ENCODE measurements around the gene GYS1.
"Not testable (repeated sequence)": the region's sequence is repeated elsewhere in the genome, so short reads cannot be mapped to it uniquely, and the experiment has no call there.

GYS1 gene

DNA sequence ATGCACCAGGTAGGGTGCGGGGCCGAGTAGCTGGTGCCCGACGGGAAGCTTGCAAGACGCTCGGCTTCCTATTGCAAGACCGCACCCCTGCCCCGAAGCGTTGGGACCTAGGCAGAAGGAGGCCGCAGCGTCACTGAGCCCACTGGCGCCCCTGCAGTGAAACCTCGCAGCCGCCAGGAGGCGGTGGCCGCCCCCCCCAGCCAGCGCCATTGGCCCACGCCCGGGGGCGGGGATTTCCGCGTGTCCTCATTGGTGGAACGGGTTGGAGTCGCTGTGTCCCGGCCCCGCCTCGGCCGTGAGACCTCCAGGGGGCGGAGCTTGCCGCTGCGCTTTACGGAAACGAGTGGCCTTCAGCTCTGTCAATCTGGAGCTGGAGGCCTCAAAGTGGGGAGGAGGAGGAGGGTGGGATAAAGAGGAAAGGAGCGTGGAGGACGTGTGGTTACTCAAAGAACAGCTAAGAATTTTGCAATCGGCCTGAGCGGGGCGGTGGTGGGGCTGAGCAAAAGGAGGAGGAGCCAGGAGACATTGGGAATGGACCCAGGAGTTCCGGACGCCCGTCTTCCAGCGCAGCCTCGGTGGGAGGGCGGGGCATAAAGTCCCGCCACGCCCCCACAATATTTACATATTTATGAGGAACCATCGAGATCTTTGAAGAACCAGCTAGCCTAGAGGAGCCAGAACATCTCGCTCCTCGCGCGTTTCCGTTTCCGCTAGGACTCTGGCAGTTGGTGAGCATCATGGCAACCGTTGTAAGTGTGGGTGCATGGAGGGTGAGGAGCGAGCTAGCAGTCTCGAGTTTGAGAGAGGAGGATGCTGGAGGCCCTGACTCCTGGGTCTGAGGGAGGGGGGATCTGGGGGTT is at the start of gene GYS1, which contains the start of gene RUVBL2:
Gene GYS1 (minus strand): TSS at position 135 of the 860 bp plus-strand sequence. CDS start 197 bp downstream, outside the sequence.
Gene RUVBL2 (plus strand): TSS at position 713 of the 860 bp plus-strand sequence. CDS start 25 bp downstream, at position 738.
- DNase-seq = peak; percentile 100

- DNase-seq = not testable (repeated sequence)
Measured at GRCh38 chr19:49042666-49043065, 49.6 kb upstream of the GYS1 start.

DNA sequence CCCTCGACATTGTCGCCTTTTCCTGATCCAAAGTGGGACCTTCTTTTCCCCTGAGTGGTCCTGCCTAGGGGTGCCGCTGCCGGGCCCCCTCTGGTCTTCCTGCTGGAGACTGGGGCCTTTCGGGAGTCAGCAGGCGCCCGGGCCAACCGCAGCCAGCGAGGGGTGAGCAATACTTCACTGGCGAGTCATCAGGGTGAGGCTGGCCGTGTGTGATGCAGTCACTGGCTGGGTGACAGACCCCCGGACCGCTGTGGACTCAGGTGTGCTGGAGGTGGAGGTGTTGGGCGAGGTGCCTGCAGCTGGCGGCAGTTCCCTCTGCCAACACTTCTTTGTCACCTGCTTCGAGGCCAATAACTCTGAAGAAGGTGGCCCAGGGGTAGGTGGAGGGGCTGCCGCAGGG is 49.1 kb upstream of the GYS1 start:
- DNase-seq = no peak

- not testable (repeated sequence) for DNase-seq
Measured at GRCh38 chr19:49039736-49040135, 46.6 kb upstream of the GYS1 start.

- DNase-seq = not testable (repeated sequence)
Measured at GRCh38 chr19:49038557-49039276, 45.6 kb upstream of the GYS1 start.

- DNase-seq = not testable (repeated sequence)
Measured at GRCh38 chr19:49038111-49038510, 45.0 kb upstream of the GYS1 start.

DNA sequence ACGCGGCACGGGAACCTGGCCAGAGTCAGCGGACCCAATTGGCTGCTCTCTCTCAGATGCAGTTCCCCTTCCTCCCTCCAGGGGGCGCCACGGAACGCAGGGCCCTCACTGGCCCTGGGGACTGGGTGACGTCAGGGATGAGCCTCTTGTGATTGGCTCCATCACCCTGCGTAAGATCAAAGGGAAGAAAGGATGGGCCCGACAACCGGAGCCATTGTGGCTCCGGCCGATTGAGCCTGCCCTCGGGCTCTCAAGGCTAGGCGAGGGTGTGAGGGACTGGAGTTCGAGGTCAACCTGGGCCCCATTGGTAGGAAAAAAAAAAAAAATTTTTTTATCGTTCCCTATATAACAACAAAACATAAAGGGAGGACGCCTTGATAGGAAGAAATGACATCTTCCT is 43.7 kb upstream of the GYS1 start, which contains the start of gene CGB1:
Gene CGB1 (minus strand): TSS at position 81 of the 400 bp plus-strand sequence. CDS start 184 bp downstream, outside the sequence.
- DNase-seq = peak; percentile 46

DNA sequence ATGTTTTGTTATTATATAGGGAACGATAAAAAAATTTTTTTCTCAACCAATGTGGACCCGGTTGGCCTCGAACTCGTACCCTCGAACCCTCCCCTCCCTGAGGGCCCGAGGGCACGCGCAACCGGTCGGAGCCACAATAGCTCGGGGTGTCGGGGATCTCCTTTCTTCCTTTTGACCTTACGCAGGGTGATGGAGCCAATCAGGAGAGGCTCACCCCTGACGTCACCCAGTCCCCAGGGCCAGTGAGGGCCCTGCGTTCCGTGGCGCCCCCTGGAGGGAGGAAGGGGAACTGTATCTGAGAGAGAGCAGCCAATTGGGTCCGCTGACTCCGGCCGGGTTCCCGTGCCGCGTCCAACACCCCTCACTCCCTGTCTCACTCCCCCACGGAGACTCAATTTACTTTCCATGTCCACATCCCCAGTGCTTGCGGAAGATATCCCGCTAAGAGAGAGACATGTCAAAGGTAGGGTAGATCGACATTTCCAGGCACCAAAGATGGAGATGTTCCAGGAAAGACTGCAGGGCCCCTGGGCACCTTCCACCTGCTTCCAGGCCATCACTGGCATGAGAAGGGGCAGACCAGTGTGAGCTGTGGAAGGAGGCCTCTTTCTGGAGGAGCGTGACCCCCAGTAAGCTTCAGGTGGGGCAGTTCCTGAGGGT is 38.7 kb upstream of the GYS1 start, which contains the start of gene CGB2:
Gene CGB2 (plus strand): TSS at position 249 of the 660 bp plus-strand sequence. CDS start 206 bp downstream, at position 455.
- peak; percentile 42 for DNase-seq

DNA sequence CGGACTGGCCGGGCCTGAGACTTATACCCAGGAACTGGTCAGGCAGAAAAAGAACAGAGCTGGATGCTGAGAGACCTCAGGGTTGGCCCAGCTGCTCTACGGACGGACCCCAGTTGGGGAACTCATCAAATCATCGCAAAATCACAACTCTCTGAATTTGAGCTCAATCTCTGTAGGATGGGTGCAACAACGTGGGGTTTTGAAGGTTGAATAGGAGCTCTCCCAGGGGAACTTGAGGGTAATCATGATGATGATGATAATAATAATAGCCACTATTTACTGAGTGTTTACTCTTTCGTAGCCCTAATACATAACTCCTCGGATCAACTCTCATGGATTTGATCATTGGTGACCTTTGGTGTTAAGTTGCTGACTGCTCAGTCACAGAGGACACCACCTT is 37.2 kb upstream of the GYS1 start:
- DNase-seq = not testable (repeated sequence)

DNA sequence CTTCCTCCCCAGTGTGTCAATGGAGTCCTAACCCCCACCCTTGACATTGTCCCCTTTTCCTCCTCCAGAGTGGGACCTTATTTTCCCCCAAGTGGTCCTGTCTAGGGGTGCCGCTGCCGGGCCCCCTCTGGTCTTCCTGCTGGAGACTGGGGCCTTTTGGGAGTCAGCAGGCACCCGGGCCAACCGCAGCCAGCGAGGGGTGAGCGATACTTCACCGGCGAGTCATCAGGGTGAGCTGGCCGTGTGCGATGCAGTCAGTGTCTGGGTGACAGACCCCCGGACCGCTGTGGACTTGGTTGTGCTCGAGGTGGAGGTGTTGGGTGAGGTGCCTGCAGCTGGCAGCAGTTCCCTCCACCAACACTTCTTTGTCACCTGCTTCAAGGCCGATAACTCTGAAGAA is 36.6 kb upstream of the GYS1 start:
- not testable (repeated sequence) for DNase-seq

DNA sequence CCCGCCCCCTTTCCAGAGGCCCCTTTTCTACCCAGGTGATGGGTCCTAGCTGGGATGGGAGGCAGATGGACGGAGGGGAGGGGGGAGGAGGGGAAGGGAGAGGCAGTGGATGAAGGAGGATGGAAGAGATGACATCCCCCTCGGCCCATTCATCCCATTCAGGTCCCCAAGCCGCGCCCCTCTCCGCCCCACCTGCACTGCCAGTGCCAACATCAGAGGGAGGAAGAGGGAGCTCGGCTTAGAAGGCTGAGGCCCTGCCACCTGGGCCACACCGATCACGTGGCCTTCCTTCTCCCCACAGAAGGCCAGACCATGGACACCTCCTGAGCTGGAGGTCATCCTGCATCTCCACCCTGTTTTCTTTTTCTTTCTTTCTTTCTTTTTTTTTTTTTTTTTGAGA is 35.6 kb upstream of the GYS1 start:
- not testable (repeated sequence) for DNase-seq

- not testable (repeated sequence) for DNase-seq
Measured at GRCh38 chr19:49025599-49025998, 32.5 kb upstream of the GYS1 start.

DNA sequence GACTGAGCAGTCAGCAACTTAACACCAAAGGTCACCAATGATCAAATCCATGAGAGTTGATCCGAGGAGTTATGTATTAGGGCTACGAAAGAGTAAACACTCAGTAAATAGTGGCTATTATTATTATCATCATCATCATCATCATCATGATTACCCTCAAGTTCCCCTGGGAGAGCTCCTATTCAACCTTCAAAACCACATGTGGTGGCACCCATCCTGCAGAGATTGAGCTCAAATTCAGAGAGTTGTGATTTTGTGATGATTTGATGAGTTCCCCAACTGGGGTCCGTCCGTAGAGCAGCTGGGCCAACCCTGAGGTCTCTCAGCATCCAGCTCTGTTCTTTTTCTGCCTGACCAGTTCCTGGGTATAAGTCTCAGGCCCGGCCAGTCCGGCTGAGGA is 32.0 kb upstream of the GYS1 start:
- DNase-seq = not testable (repeated sequence)

- not testable (repeated sequence) for DNase-seq
Measured at GRCh38 chr19:49024233-49024632, 31.1 kb upstream of the GYS1 start, which contains the start of gene CGB3. CGB3 (minus strand) TSS chr19:49024333; CDS start chr19:49023971, 362 bp downstream.

DNA sequence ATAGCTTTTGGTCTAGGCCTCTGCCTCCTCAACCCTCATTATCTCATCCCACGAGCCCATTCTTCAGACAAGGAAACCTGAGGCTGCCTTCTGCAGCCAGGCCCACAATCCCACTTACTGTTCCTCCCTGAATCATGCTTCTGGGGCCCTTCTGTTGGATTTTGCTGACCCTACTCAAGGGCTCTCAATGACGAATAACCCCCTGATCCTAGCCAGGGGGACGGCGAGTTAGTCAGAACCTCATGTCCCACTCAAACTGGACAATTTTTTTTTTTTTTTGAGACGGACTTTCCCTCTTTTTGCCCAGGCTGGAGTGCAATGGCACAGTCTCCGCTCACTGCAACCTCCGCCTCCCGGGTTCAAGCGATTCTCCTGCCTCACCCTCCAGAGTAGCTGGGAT is 29.0 kb upstream of the GYS1 start:
- no peak for DNase-seq

DNA sequence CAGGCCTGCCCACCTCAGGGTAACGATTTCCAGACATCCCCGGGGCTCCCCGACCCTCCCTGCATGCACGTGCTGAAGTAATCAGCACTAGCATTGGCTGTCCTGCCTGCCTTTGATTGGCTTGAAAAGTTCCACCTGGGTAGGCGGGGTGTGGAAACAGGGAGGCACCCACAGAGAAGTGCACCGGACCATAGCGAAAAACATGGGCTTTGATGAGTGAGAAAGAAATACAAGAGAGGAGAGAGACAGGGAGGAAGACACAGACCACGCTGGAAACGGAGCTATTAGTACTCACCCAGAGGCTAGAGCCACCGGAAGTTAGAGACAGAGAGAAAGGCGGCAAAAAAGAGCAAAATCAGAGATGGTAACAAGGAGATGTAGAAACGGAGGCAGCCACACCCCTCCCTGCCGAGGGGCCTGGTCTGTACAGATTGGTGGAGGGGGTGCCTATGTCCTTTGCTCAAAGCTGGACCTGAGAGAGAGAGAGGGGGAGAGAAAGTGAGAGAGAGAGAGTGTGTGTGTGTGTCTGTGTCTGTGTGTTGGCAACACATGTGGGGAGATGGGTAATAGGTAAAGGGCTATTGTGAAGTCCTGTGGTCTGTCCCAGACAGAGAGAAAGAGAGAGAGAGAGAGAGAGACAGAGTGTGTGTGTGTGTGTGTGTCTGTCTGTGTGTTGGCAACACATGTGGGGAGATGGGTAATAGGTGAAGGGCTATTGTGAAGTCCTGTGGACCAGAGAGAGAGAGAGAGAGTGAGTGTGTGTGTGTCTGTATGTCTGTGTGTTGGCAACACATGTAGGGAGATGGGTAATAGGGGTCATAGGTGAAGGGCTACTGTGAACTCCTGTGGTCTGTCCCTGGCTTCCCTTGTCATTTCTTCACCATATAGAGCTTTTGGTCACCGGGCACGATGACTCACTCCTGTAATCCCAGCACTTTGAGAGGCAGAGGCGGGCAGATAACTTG is 28.1 kb upstream of the GYS1 start:
- DNase-seq = peak; percentile 27

DNA sequence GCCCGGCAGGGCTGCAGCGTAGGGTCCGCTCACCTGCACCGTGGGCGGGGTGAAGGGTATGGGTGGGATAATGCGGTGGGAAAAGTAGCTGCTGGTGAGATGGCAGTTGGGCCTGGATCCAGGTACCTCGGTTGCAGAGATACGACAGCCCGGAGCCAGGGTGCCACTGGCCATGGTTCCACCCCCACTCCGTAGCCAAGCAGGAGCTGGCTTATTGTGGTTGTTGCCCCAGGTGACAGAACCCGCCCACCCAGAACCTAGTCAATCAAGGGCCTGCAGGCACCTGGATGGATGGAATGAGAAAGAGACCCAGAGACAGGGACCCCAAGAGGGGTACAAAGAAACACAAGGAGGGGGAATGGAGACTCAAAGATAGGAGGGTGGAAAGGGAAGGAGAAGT is 27.2 kb upstream of the GYS1 start:
- DNase-seq = no peak

GRCh38 chr19:49019242-49019932 is 26.3 kb upstream of the GYS1 start:
- peak; percentile 41 for DNase-seq

- not testable (repeated sequence) for DNase-seq
Measured at GRCh38 chr19:49018388-49019241, 25.5 kb upstream of the GYS1 start.

All from suppressor macrophage treated with lipopolysaccharide for 4 hours (primary cell).